GM03348 (cell line): ENCODE results near the gene HSP90AB1.

Experiments
- DNase-seq: peaks from one replicate; pipeline ENCODE4 v3.0.0; 2012; ENCODE audit warnings: low spot score

The HSP90AB1 gene

DNA sequence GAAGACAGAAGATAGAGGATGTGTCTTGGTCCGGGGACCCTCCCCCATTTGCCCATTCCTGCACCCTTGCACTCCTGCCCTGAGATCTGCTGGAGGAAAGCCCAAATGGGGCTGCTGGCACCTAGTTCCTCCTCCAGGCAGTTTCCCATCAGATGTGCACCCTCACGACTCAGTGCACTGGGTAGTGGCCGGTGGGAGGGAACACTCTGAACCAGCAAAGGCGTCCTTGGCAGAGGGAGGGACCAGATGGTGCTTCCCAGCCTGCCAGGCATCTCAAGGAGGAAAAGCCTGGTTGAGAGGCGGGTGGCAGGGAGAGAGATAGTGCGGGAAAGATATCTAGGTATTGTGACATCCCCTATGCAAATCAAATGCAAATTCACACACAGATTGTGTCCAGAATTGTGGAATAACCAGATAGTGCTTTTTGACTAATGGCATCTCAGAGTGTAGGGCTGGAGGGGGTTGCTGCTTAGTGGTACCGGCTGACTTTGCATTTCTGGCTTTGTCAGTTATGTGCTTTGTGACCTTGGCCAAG, 42.9 kb downstream of the HSP90AB1 start:
- no peak for DNase-seq

DNA sequence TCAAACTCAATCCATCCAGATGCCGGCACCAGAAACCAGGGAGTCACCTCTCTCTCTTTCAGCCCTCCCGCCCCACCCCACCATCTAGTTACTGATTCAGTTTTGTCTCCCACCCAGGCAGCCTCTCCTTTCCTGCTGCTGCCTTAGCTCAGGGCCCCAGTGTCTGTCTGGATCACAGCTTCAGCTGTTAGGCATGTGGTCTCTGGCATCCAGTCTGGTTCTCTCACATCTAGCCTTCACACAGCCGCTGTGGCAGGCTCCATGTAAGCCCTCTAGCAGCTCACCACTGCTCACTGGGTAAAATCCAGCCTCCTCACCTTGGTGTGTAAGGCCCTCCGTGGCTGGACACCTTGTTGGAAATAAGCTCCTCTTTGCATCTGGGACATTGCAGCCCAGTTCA, 44.9 kb downstream of the HSP90AB1 start:
- DNase-seq: no peak

DNA sequence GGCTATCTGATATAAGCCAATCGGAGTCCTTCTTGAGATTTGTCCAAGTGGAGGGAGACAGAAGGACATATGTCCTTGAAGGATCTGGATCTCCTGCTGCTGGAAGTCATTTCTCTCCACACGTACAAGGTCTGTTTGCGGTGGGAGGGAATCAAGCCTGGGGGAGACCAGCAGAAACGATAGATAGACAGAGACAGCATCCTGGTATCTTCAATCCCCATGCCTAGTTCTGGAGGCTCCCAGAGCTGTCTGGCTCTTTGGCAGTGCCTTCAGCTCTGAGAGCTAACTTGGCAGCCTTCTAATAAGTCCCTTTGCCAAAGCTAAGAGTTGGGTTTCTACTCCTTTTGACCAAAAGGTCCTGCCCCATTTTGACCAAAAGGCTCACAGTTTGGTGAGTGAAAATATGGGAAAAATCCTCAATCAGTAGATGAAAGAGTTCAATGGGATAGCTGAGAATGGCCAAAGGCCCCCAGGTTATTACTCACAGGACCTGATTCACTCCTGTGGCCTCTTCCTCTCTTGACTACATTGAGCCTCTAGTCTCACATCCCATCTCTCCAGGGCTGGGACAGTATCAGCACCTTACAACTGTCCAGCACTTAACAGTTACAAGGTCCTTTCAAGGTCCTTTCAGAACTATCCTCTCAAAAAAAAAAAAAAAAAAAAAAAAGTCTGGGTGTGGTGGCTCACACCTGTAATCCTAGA, 45.9 kb downstream of the HSP90AB1 start:
- DNase-seq: no peak

DNA sequence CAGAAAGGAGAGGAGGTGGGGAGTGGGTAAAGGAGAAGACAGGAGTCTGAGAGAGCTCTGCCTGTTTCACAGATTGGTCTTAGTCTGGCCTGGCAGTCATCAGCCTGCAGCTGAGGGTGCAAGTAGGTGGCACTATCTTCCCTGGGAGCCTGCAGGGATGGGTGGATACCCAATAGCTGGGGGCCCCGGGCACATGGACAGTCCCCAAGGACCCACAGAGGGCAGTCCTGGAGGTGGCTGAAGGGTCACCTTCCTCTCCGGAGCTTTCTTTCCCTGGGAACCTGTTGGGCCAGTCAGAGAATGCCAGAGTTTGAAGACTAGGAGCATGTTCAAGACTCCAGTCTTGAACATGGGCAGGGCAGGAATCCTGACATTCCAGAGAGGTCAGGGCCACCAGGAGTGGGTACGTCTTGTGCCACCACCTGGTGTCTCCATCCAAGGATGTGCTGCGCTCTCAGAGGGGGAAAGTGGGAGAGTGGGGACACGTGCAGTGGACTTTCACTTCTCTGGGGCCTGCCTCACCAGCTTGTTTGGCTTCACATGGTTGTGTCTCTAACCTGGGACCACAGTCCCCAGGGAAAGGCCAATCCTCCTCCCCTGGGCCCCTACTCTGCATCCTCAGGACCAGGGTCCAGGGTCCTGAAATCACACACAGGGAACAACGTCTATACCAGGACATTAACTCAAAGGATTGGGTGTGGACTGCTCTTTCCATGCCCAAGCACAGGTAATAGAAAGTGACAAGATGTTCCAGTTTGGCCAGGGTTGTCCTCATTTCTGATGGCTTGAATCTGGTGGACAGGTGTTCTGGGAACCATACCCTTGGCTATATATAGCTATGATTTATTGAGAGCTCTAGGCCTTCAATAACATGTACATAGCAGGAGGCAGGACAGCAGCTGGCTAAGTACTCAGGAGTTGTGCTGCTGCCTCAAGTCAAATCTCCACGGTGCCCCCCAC, 48.2 kb downstream of the HSP90AB1 start:
- no peak for DNase-seq

DNA sequence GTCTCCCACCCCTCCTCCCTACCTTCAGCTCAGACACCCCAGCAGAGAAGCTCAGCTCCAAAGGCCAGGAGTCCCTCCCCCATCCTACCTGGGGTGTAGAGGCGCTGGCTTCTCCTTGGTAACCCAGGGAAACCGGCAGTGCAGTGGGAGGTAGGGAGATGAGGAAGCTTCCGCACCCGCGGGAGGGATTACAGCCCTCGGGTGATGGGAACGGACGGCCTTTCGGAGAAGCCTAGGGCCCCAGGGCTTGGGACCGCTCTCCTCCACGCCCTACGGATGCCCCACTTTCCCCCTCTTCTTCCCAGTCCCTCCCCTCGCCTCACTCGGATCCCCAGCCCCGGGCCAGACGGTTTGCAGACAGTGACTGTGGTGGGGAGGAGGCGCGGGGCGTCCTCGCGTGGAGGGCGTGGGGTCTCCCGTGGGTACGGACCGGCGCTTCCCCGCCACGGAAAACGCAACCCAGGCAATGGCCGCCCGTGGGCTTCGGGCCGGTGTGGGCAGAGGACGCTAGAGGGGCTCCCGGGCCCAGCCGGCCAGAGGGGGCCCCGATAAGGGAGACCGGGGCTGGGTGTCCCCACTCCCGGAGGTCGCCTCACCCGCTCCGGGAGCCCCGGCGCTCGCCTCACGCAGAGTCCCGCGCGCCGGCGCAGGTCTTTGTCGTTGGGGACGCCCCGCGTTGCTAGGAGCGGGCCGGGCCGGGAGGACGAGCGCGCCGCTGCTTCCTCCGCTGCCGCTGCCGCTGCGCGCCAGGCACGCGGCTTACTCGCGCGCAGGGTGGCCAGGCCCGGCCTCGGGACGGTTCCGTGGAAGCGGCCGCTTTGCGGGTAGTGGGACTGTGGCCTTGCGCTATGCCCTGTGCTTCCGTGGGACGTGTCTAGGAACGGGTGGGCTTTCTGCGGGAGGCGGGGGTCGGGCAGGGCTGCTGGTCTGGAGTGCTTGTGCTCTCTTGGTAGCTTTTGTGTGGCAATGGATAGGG, 50.5 kb downstream of the HSP90AB1 start:
- DNase-seq: peak; percentile 77

DNA sequence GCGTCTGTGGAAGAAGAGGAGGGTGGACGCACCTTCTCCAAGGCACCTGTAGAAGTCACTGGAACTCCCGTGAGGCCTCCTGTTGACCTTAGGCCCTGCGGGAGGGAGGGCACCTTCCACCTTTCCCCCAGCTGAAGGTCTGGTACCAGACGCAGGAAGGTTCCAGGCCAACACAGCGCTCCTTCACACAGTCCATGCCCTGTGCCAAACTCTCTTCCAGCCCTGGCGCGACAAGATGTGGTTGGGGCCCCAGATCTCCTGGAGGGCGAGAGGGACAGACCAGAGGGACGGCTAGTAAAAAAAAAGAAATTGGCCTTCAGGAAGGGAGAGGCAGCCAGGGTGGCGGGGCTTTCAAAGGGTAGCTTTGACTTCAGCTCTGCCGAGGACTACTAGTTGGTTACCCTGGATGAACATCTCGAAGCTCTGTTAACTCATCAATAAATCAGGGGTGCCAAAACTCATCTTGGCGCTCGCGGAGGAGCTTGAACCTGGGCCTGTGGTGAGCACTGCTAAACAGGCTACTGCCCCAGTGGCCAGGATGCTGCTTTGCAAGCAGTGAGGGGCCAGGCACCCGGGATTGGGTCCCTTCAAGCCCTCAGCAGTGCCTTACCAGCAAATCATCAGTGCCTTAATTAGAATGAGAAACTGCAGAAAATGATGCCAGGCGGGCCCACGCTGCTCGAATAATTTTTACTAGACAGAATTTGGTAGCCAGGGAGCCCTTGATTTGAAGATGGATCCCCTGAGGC, 51.3 kb downstream of the HSP90AB1 start:
- peak; percentile 24 for DNase-seq

DNA sequence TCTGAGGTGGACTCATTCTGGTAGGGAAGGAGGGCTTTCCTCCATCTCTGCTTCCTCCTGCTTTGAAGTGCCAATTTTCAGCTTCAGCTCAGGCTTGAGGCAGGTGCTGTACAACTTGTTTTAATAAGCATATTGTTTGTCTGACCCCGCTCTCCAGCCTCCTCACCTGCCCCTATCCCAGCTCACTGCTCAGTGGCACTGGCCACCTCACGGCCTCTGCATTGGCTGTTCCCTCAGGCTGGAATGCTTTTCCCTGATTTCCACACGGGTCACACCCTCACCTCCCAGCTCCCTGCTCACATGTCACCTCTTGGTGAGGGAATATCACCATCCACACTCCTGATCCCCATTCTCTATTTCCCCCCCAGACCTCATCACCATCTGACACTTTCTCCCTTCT, 52.0 kb downstream of the HSP90AB1 start:
- DNase-seq: no peak

DNA sequence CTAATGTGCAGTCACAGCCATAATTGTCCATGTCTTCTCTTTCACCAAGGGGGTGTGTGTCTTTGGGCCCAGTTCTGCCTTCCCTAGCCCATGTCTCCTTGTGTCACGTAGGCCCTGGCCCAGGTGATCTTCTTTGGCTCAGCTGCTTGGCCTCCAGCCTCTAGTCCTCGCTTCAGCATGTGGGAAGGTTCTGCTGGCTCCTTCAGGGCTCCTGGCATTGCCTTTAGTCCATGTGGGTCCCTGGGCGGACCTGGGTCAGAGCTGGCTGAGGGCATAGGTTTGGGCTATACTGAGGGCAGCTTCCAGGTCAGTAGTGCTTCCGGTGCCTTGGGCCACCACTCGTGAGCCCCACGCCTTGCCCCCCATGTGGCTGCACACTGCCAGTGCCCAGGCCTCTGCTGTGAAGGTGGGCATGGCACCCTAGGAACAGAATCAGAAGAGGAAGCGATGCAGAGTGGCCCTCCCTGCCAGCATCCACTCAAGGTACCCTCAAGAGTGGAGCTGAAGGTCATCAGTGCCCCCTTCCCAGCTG, 53.5 kb downstream of the HSP90AB1 start:
- DNase-seq: no peak

DNA sequence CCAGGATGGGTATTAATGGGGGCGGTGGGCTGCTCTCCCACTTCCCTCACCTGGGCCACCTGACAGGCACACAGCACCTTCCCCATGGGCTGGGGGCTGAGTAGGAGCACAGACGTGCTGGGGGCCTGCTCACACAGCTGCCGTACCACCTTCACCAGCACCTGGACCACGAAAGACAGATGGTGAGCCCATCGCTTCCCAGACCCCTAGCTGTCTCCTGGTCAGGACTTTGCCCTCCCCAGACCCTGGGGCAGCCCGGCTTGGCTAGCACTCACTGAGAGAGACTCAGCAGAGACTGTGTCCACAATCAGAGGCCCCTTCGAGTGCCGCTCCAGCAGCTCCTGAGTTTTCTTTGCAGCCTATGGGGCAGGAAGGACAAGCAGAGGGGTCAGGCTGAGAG, 54.2 kb downstream of the HSP90AB1 start:
- DNase-seq: no peak

DNA sequence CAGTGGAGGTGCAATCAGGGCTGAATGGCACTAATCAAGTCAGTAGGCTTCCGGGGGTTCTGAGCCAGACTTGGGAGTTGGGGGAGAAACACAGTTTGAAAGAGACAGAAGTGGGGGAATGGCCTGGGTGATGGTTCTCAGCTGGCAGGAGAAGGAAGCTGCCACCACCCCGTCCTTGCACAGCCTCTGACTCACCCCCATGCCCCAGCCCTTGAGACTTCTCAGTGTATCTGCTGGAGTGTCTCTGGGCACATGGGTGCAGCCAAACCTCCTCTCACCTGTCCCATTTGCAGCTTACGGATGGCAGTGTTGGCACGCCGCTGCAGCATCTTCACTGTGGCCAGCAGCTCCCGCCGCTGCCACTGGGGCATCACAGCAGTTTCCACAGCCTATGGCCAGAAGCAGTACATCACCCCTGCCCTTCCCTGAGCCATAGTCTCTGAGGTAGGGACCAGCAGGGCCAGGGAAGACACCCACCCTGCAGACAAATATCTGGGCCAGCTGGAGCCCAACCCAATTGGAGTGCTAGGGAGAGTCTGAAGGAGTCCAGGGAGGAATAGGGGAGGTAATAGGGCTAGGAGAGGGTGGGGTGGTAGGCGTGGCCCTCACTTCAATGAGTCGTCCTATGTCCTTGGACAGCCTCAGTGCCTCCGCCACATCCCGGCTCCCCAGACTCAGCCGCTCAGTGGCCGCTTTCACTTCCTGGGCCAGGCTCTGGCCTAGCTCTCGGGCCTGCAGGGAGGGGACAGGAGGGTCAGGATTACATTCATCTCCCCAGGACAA, 55.1 kb downstream of the HSP90AB1 start:
- DNase-seq: no peak

DNA sequence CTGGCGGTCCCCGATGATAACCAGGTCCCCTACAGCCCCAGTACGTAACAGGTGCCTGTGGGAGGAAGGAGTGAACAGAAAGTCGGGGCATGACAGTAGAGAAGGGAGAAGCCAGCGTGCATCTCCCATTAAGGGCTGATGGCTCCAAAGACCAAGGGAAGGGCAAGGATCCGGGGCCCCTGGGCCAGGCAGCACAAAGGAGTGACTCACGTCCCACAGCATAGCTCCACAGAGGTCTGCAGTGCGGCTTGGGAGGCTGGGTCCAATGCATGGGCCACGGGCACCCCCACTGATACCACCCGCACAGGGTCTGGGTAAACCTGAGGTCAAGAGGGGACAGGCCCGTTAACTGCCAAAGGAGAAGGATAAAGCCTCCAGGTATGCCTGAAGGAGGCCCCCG, 56.0 kb downstream of the HSP90AB1 start:
- no peak for DNase-seq
